Neural progenitor cell (in vitro differentiated cells): ENCODE results near the gene HMOX2. TPM values are rescaled to one million over a fixed set of nuclear protein-coding genes. Genes with fewer than 3 reads are reported as not detected.

Experiments used
- DNase-seq: peaks from one replicate; pipeline ENCODE4 v3.0.0-alpha.2; 2016; ENCODE audit warnings: low spot score
- H2AFZ ChIP-seq: fragments of 200-600 bp; sonication (generic); replicated peaks from 2 replicates; pipeline ENCODE4 v1.6.1; 2016; ENCODE audit warnings: antibody characterized with exemption
- H3F3A ChIP-seq: fragments of 200-600 bp; sonication (generic); 2 replicates; pipeline ENCODE4 v1.6.1; 2016; ENCODE audit warnings: antibody characterized with exemption, low read depth
- H3K27ac ChIP-seq: fragments of 200-600 bp; sonication (generic); 2 replicates; pipeline ENCODE4 v1.5.1; 2016; ENCODE audit warnings: mild to moderate bottlenecking
- H3K27me3 ChIP-seq: fragments of 200-600 bp; sonication (generic); 2 replicates; pipeline ENCODE4 v1.6.1; 2016; ENCODE audit warnings: mild to moderate bottlenecking, moderate library complexity
- H3K36me3 ChIP-seq: fragments of 200-600 bp; sonication (generic); 2 replicates; pipeline ENCODE4 v1.5.1; 2016
- H3K4me1 ChIP-seq: fragments of 200-600 bp; sonication (generic); 2 replicates; pipeline ENCODE4 v1.6.1; 2016; ENCODE audit warnings: mixed run types
- H3K4me2 ChIP-seq: fragments of 200-600 bp; sonication (generic); 2 replicates; pipeline ENCODE4 v1.6.1; 2016
- H3K4me3 ChIP-seq: fragments of 200-600 bp; sonication (generic); 2 replicates; pipeline ENCODE4 v1.5.1; 2016
- H3K79me2 ChIP-seq: fragments of 200-600 bp; sonication (generic); 2 replicates; pipeline ENCODE4 v1.6.1; 2016; ENCODE audit warnings: low read depth
- H3K9ac ChIP-seq: fragments of 200-600 bp; sonication (generic); 2 replicates; pipeline ENCODE4 v1.6.1; 2016
- H3K9me3 ChIP-seq: fragments of 200-600 bp; sonication (generic); 2 replicates; pipeline ENCODE4 v1.5.1; 2016; ENCODE audit warnings: low read depth
- H4K20me1 ChIP-seq: fragments of 200-600 bp; sonication (generic); 2 replicates; pipeline ENCODE4 v1.6.1; 2016; ENCODE audit warnings: low read depth
- H3K27ac Mint-ChIP-seq: 3 replicates; pipeline ENCODE4 v1.8.0; 2021; ENCODE audit warnings: mixed read lengths
- H3K27me3 Mint-ChIP-seq: 2 replicates; pipeline ENCODE4 v1.8.0; 2022; ENCODE audit warnings: low read depth, mild to moderate bottlenecking, inconsistent platforms, moderate library complexity, mixed read lengths; ENCODE audit not compliant: insufficient read depth
- H3K36me3 Mint-ChIP-seq: 3 replicates; pipeline ENCODE4 v1.8.0; 2021; ENCODE audit warnings: mixed read lengths
- H3K4me1 Mint-ChIP-seq: 3 replicates; pipeline ENCODE4 v1.8.0; 2021; ENCODE audit warnings: mixed read lengths
- H3K4me3 Mint-ChIP-seq: 3 replicates; pipeline ENCODE4 v1.8.0; 2021; ENCODE audit warnings: mild to moderate bottlenecking, moderate library complexity, mixed read lengths
- H3K9me3 Mint-ChIP-seq: 3 replicates; pipeline ENCODE4 v1.8.0; 2020; ENCODE audit warnings: mixed read lengths
- CTCF ChIP-seq: fragments of 200-600 bp; sonication (generic); IDR thresholded peaks from 2 replicates; pipeline ENCODE4 v1.5.1; 2017; ENCODE audit warnings: antibody characterized with exemption, mild to moderate bottlenecking
- EZH2 ChIP-seq: fragments of 200-600 bp; sonication (generic); IDR thresholded peaks from 2 replicates; pipeline ENCODE4 v1.6.1; 2017; ENCODE audit warnings: antibody characterized with exemption, mild to moderate bottlenecking, moderate library complexity
- EZH2phosphoT487 ChIP-seq: fragments of 200-600 bp; sonication (generic); IDR thresholded peaks from 2 replicates; pipeline ENCODE4 v1.6.1; 2017; ENCODE audit warnings: antibody characterized with exemption
- total RNA-seq: library from RNA; depleted of rRNA; stranded (reverse); fragments of >200 nt; gene quantifications from 2 replicates; pipeline ENCODE4 v1.2.3, GENCODE V29; 2015; ENCODE audit warnings: low replicate concordance

The HMOX2 gene
- total RNA-seq, 1 donor from 2014 or later, result 20.3 TPM

DNA sequence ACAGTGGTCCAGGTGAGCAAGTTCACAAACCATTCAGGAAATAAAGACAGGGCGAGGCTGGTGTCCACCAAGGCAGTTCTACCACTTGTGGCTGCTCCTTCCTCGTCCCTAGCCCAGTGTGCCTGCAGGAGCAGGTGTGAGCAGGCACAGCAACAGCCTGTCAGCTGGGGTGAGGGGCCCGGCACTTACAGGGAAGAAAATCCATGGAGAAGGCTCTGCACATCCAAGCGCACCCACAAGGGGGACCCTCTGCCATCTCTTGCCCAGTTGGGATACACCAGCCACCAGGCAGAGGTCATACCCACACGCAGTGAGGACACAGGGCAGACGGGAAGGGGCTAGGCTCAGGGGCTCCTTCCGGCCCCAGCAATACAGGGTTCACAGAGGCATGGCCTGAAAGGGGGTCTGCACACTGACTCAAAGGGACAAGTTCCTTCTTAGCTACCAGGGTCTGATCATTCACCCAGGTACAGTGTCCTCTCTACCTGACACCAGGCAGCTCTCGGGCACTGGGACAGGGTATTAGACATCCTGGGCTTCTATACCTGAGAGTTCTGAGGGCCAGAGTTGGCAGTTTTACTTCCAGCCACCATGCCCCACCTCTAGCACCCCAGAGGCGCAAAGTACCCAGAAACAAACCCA is 35.4 kb downstream of the HMOX2 start:
- Histone ChIP-seq H4K20me1 (peaks cover 8% of the 10 kb centered on the region), H3K4me1 (no peaks in the 10 kb centered on the region), H3F3A (peaks cover 7% of the 10 kb centered on the region), H2AFZ (no peak overlapping the region), H3K4me2 (no peak overlapping the region), H3K27ac (no peak overlapping the region), H3K79me2 (peaks cover 13% of the 10 kb centered on the region), H3K27me3 (no peaks in the 10 kb centered on the region), H3K9ac (no peak overlapping the region), H3K36me3 (no peaks in the 10 kb centered on the region), H3K9me3 (no peaks in the 10 kb centered on the region), H3K4me3 (no peak overlapping the region)
- DNase-seq, result peak; percentile 78
- TF ChIP-seq CTCF (peak; percentile 69), EZH2 (no peak)
- H3K36me3 Mint-ChIP-seq, result peaks cover 9% of the 10 kb centered on the region
- H3K27ac Mint-ChIP-seq, result peak overlapping the region; percentile 4
- H3K4me1 Mint-ChIP-seq, result peaks cover 7% of the 10 kb centered on the region
- H3K4me3 Mint-ChIP-seq, result no peak overlapping the region
- no peaks in the 10 kb centered on the region for H3K9me3 Mint-ChIP-seq
- H3K27me3 Mint-ChIP-seq, result peaks cover 2% of the 10 kb centered on the region

DNA sequence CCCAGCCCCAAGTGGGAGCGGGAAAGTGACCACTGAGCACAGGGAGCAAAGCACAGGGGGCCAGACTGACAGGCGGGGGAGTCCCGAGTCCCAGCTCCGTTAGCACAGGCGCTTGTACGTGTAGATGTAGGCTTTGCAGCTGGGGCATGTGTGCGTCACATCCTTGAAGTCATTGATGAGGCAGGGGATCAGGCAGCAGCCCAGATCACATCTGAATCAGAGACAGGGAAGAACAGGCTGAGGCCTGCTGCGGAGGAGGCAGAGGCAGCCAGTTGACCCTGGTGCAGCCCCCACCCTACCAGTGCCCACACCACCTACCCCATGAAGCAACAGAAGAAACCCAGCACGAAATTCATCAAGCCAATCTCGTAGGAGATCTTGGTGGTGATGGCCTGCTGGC is 36.3 kb downstream of the HMOX2 start:
- no peak for DNase-seq
- H3K27ac ChIP-seq, result no peak overlapping the region
- no peak for TF ChIP-seq EZH2phosphoT487
- TF ChIP-seq CTCF, result no peak
- no peak for TF ChIP-seq EZH2
- Mint-ChIP-seq H3K36me3 (peaks cover 9% of the 10 kb centered on the region), H3K4me3 (peak overlapping the region; percentile 46), H3K27me3 (peaks cover 2% of the 10 kb centered on the region), H3K9me3 (no peaks in the 10 kb centered on the region), H3K4me1 (peaks cover 11% of the 10 kb centered on the region), H3K27ac (peak overlapping the region; percentile 66)
- H3F3A ChIP-seq, result peaks cover 10% of the 10 kb centered on the region
- no peak overlapping the region for H3K9ac ChIP-seq
- peaks cover 14% of the 10 kb centered on the region for H4K20me1 ChIP-seq
- H3K4me3 ChIP-seq, result no peak overlapping the region
- no peaks in the 10 kb centered on the region for H3K36me3 ChIP-seq
- no peak overlapping the region for H3K4me2 ChIP-seq
- no peaks in the 10 kb centered on the region for H3K9me3 ChIP-seq
- H3K4me1 ChIP-seq, result no peaks in the 10 kb centered on the region
- no peak overlapping the region for H2AFZ ChIP-seq
- H3K79me2 ChIP-seq, result peaks cover 23% of the 10 kb centered on the region
- H3K27me3 ChIP-seq, result no peaks in the 10 kb centered on the region

DNA sequence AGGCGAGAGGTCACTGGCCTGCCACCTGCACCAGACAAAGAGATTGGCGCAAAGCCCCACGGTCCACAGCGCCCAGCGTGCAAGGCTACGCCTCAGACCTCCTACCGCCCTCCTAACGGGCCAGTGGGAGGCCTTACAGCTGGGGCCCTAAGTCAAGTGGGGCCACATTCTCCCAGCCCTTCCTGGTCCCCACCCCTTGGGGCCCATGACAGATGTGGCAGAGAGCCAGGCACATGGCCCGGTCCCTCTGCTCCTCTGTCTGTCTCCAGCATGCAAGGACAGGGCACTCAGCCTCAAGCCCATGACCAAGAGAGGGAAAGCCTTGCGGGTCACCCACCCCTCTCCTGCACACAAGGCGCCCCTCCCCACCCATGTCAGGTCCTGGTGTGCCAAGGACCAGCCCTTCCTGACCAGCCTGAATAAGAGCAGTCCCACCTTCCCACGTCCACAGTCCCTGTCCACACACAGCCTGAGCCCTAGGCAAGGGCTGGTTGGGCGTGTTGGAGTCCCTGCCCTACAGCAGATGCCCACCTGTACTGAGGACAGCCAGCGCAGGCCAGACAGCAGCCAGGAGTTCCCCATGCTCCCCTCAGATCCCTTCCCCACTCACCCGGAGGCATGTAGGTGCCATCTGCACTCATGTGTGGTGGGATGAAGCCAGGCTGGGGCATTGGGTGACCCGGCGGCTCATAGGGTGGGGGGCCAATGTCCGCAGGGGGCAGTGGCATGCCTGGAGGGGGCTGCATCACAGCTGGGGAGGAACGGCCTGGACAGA is 37.1 kb downstream of the HMOX2 start:
- H3K27me3 ChIP-seq, result no peaks in the 10 kb centered on the region
- Mint-ChIP-seq H3K27ac (no peak overlapping the region), H3K36me3 (peaks cover 9% of the 10 kb centered on the region), H3K4me3 (no peak overlapping the region), H3K4me1 (peaks cover 11% of the 10 kb centered on the region), H3K27me3 (peaks cover 2% of the 10 kb centered on the region), H3K9me3 (no peaks in the 10 kb centered on the region)
- H3K79me2 ChIP-seq, result peaks cover 24% of the 10 kb centered on the region
- TF ChIP-seq CTCF (no peak), EZH2 (no peak), EZH2phosphoT487 (no peak)
- no peaks in the 10 kb centered on the region for H3K4me1 ChIP-seq
- H4K20me1 ChIP-seq, result peaks cover 22% of the 10 kb centered on the region
- DNase-seq, result no peak
- H3F3A ChIP-seq, result peaks cover 17% of the 10 kb centered on the region
- no peak overlapping the region for H3K4me2 ChIP-seq
- no peak overlapping the region for H3K27ac ChIP-seq
- H3K9me3 ChIP-seq, result no peaks in the 10 kb centered on the region
- no peaks in the 10 kb centered on the region for H3K36me3 ChIP-seq
- H3K4me3 ChIP-seq, result no peak overlapping the region
- no peak overlapping the region for H3K9ac ChIP-seq
- no peak overlapping the region for H2AFZ ChIP-seq
